ENCODE measurements around the gene CD300H. TPM values are rescaled to one million over a fixed set of nuclear protein-coding genes. Genes with fewer than 3 reads are reported as not detected.

Gene CD300H
- total RNA-seq, 2 donors from 2014 or later: 0.45 TPM; not detected in 1

DNA sequence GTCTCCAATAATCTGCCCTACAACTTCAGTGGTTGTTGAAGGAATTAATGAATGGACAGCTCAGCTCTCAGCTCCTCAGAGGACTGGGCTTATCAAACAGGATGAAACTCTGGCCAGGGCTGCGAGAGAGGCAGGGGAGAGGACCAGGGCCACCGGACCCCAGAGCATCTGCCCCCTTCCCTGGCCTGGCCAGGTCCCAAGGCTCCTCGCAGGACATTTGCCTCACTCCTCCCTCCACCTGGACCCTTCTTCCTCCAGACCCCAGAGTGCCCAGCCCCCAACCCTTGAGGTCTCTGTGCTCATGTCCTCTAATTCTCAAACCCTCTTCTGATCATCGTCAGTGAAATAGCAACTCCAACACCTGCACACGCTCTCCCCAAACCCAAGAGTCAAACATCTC is 25.1 kb downstream of the CD300H start:
- H3K9ac ChIP-seq (ENCODE audit: low read depth in 2 of 2, low read length in 2 of 2): no peak overlapping the region
- TF ChIP-seq, protein P1, sequence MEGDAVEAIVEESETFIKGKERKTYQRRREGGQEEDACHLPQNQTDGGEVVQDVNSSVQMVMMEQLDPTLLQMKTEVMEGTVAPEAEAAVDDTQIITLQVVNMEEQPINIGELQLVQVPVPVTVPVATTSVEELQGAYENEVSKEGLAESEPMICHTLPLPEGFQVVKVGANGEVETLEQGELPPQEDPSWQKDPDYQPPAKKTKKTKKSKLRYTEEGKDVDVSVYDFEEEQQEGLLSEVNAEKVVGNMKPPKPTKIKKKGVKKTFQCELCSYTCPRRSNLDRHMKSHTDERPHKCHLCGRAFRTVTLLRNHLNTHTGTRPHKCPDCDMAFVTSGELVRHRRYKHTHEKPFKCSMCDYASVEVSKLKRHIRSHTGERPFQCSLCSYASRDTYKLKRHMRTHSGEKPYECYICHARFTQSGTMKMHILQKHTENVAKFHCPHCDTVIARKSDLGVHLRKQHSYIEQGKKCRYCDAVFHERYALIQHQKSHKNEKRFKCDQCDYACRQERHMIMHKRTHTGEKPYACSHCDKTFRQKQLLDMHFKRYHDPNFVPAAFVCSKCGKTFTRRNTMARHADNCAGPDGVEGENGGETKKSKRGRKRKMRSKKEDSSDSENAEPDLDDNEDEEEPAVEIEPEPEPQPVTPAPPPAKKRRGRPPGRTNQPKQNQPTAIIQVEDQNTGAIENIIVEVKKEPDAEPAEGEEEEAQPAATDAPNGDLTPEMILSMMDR (IDR thresholded peaks at IDR 0.05): no peak
- no peak overlapping the region for H3K4me3 ChIP-seq
- H3K27me3 ChIP-seq: no peaks in the 10 kb centered on the region
- H3K4me1 ChIP-seq: no peaks in the 10 kb centered on the region
- no peaks in the 10 kb centered on the region for H3K9me3 ChIP-seq
- DNase-seq: no peak
- no peaks in the 10 kb centered on the region for H3K36me3 ChIP-seq
- H3K27ac ChIP-seq: no peak overlapping the region
- intact Hi-C loops (cut with DNase I): no loop called here

- no peak for DNase-seq
- H3K9ac ChIP-seq (ENCODE audit: low read depth in 2 of 2, low read length in 2 of 2): no peak overlapping the region
- H3K9me3 ChIP-seq: no peaks in the 10 kb centered on the region
- H3K36me3 ChIP-seq: no peaks in the 10 kb centered on the region
- no peaks in the 10 kb centered on the region for H3K27me3 ChIP-seq
- no peak overlapping the region for H3K4me3 ChIP-seq
- TF ChIP-seq, protein P1 (IDR thresholded peaks at IDR 0.05): no peak
- no peak overlapping the region for H3K27ac ChIP-seq
- intact Hi-C loops (cut with DNase I): no loop called here
- H3K4me1 ChIP-seq: no peaks in the 10 kb centered on the region
These were observed 25.9 kb downstream of the CD300H start for GRCh38 chr17:74541176-74542111.

- no peaks in the 10 kb centered on the region for H3K9me3 ChIP-seq
- TF ChIP-seq, protein P1 (IDR thresholded peaks at IDR 0.05): no peak
- no peaks in the 10 kb centered on the region for H3K4me1 ChIP-seq
- H3K4me3 ChIP-seq: no peak overlapping the region
- H3K36me3 ChIP-seq: no peaks in the 10 kb centered on the region
- no peak overlapping the region for H3K27ac ChIP-seq
- H3K9ac ChIP-seq (ENCODE audit: low read depth in 2 of 2, low read length in 2 of 2): no peak overlapping the region
- DNase-seq: no peak
- intact Hi-C loops (cut with DNase I): no loop called here
- no peaks in the 10 kb centered on the region for H3K27me3 ChIP-seq
These were observed 28.0 kb downstream of the CD300H start for GRCh38 chr17:74539281-74539820.

DNA sequence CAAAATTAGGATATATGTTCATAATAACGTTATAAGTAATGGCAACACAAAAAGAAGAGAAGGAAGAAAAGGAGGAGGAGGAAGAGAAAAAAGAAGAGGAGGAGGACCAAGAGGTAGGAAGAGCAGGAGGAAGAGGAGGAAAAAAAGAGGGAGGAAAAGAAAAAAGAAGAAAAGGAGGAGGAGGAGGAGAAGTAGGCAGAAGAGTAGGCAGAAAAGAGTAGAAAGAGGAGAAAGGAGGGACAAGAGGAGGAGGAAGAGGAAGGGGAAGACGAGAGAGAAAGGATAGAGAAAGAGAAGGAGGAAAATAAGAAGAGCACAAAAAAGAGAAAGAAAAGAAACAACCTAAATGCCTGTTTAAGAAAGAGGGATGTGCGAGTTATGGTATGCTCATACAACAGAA is 30.4 kb downstream of the CD300H start:
- Histone ChIP-seq H3K4me1 (no peaks in the 10 kb centered on the region), H3K9ac (ENCODE audit: low read depth in 2 of 2, low read length in 2 of 2) (no peak overlapping the region), H3K9me3 (no peaks in the 10 kb centered on the region), H3K27ac (no peak overlapping the region), H3K27me3 (no peaks in the 10 kb centered on the region), H3K4me3 (no peak overlapping the region), H3K36me3 (no peaks in the 10 kb centered on the region)
- no peak for DNase-seq
- TF ChIP-seq, protein P1 (IDR thresholded peaks at IDR 0.05): no peak
- intact Hi-C loops (cut with DNase I): no loop called here

DNA sequence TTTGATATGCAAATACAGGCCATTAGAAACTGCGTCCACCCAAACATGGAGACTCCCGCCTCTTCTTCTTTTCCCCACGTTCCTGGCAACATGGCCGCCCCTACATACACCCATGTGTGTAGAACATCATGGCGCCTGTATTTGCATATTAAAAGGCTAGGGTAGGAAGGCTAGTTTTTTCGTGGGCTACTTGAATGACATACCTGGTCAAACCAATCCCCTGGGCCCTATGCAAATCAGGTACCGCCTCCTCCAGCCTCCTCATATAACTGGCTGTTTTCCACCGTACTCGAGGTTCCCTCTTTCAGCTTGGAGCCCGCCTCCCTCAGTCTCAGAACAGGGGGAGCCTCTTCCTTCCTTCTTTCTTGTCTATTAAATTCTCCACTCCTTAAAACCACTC is 35.2 kb downstream of the CD300H start:
- H3K4me1 ChIP-seq: no peaks in the 10 kb centered on the region
- no peak overlapping the region for H3K27ac ChIP-seq
- DNase-seq: peak; percentile 48
- TF ChIP-seq, protein P1 (IDR thresholded peaks at IDR 0.05): no peak
- H3K4me3 ChIP-seq: no peak overlapping the region
- no peaks in the 10 kb centered on the region for H3K27me3 ChIP-seq
- H3K9ac ChIP-seq (ENCODE audit: low read depth in 2 of 2, low read length in 2 of 2): no peak overlapping the region
- H3K36me3 ChIP-seq: no peaks in the 10 kb centered on the region
- H3K9me3 ChIP-seq: no peaks in the 10 kb centered on the region
- intact Hi-C loops (cut with DNase I): no loop called here

Data from colonic mucosa (tissue), 4 donors.